H9 (cell line): ENCODE measurements around the gene IQCN. TPM values are rescaled to one million over a fixed set of nuclear protein-coding genes. Genes with fewer than 3 reads are reported as not detected.

Source experiments
- DNase-seq: peaks from one replicate; pipeline ENCODE4 v3.0.0-alpha.2; 2017
- H2AFZ ChIP-seq: one replicate; pipeline ENCODE4 v1.6.1; 2013; ENCODE audit warnings: mild to moderate bottlenecking, low read length, control low read depth, moderate library complexity
- H2AK5ac ChIP-seq: 2 replicates; pipeline ENCODE4 v1.6.1; 2013; ENCODE audit warnings: low read length, control low read depth, mixed read lengths; ENCODE audit not compliant: insufficient read length
- H2BK120ac ChIP-seq: one replicate; pipeline ENCODE4 v1.6.1; 2013; ENCODE audit warnings: low read depth, mild to moderate bottlenecking, low read length, control low read depth, inconsistent platforms; ENCODE audit not compliant: poor library complexity, severe bottlenecking
- H2BK12ac ChIP-seq: 2 replicates; pipeline ENCODE4 v1.6.1; 2013; ENCODE audit warnings: low read length, control low read depth, mixed read lengths, low read depth; ENCODE audit not compliant: insufficient read length
- H2BK15ac ChIP-seq: 2 replicates; pipeline ENCODE4 v1.6.1; 2013; ENCODE audit warnings: low read depth, low read length, control low read depth
- H2BK20ac ChIP-seq: one replicate; pipeline ENCODE4 v1.6.1; 2013; ENCODE audit warnings: low read depth, mild to moderate bottlenecking, low read length, control low read depth, inconsistent platforms; ENCODE audit not compliant: poor library complexity, severe bottlenecking
- H2BK5ac ChIP-seq: 2 replicates; pipeline ENCODE4 v1.6.1; 2013; ENCODE audit warnings: low read length, control low read depth, mixed read lengths; ENCODE audit not compliant: insufficient read length
- H3K14ac ChIP-seq: 2 replicates; pipeline ENCODE4 v1.6.1; 2013; ENCODE audit warnings: low read length, control low read depth; ENCODE audit not compliant: insufficient read depth
- H3K18ac ChIP-seq: 2 replicates; pipeline ENCODE4 v1.6.1; 2013; ENCODE audit warnings: low read depth, mild to moderate bottlenecking, mixed read lengths, low read length, control low read depth; ENCODE audit not compliant: insufficient read length
- H3K23ac ChIP-seq: 2 replicates; pipeline ENCODE4 v1.6.1; 2013; ENCODE audit warnings: low read length, control low read depth, mixed read lengths, low read depth; ENCODE audit not compliant: insufficient read length
- H3K23me2 ChIP-seq: 2 replicates; pipeline ENCODE4 v1.6.1; 2013; ENCODE audit warnings: low read depth, mild to moderate bottlenecking, mixed read lengths, low read length, control low read depth; ENCODE audit not compliant: insufficient read length, poor library complexity, severe bottlenecking
- H3K27ac ChIP-seq: 2 replicates; pipeline ENCODE4 v1.5.1; 2013; ENCODE audit warnings: low read length, control low read depth, mixed read lengths, low read depth; ENCODE audit not compliant: insufficient read length
- H3K27me3 ChIP-seq: 2 replicates; pipeline ENCODE4 v1.6.1; 2013; ENCODE audit warnings: low read length, control low read depth, inconsistent platforms; ENCODE audit not compliant: insufficient read depth
- H3K4ac ChIP-seq: 2 replicates; pipeline ENCODE4 v1.6.1; 2013; ENCODE audit warnings: low read depth, mild to moderate bottlenecking, control low read depth, inconsistent platforms, low read length, moderate library complexity
- H3K4me1 ChIP-seq: 2 replicates; pipeline ENCODE4 v1.6.1; 2013; ENCODE audit warnings: low read length, control low read depth, inconsistent platforms; ENCODE audit not compliant: insufficient read depth
- H3K4me2 ChIP-seq: 2 replicates; pipeline ENCODE4 v1.6.1; 2013; ENCODE audit warnings: low read length, control low read depth, mixed read lengths; ENCODE audit not compliant: insufficient read length, insufficient read depth
- H3K56ac ChIP-seq: 2 replicates; pipeline ENCODE4 v1.6.1; 2013; ENCODE audit warnings: low read depth, mild to moderate bottlenecking, mixed read lengths, low read length, control low read depth; ENCODE audit not compliant: insufficient read length
- H3K79me1 ChIP-seq: 2 replicates; pipeline ENCODE4 v1.6.1; 2013; ENCODE audit warnings: low read depth, mild to moderate bottlenecking, moderate library complexity, low read length, control low read depth, inconsistent platforms; ENCODE audit not compliant: insufficient read depth, poor library complexity, severe bottlenecking
- H3K79me2 ChIP-seq: 2 replicates; pipeline ENCODE4 v1.6.1; 2013; ENCODE audit warnings: low read length, control low read depth, inconsistent platforms; ENCODE audit not compliant: insufficient read depth
- H3K9ac ChIP-seq: 2 replicates; pipeline ENCODE4 v1.6.1; 2013; ENCODE audit warnings: low read length, control low read depth, mixed read lengths; ENCODE audit not compliant: insufficient read length; ENCODE audit errors: extremely low read depth
- H3K9me3 ChIP-seq: one replicate; pipeline ENCODE4 v1.6.1; 2013; ENCODE audit warnings: low read depth, low read length, inconsistent platforms; ENCODE audit not compliant: control insufficient read depth
- H3T11ph ChIP-seq: one replicate; pipeline ENCODE4 v1.6.1; 2013; ENCODE audit warnings: mild to moderate bottlenecking, low read length, control low read depth, inconsistent platforms
- H4K20me1 ChIP-seq: one replicate; pipeline ENCODE4 v1.6.1; 2013; ENCODE audit not compliant: control insufficient read depth, insufficient read length, insufficient read depth
- H4K5ac ChIP-seq: 2 replicates; pipeline ENCODE4 v1.6.1; 2013; ENCODE audit warnings: low read depth, mild to moderate bottlenecking, mixed read lengths, low read length, control low read depth; ENCODE audit not compliant: insufficient read length
- H4K8ac ChIP-seq: replicated peaks from 2 replicates; pipeline ENCODE4 v1.6.1; 2013; ENCODE audit warnings: low read length, control low read depth, mixed read lengths, low read depth; ENCODE audit not compliant: insufficient read length
- H4K91ac ChIP-seq: 2 replicates; pipeline ENCODE4 v1.6.1; 2013; ENCODE audit warnings: low read depth, mild to moderate bottlenecking, moderate library complexity, mixed read lengths, low read length, control low read depth; ENCODE audit not compliant: insufficient read length
- H3K27ac Mint-ChIP-seq, 3 experiments: 2 replicates in 2 of 3; 3 replicates in 1 of 3; pipeline ENCODE4 v1.8.0; 2020 to 2021; ENCODE audit warnings: mixed read lengths in 3 of 3, mild to moderate bottlenecking in 1 of 3, moderate library complexity in 1 of 3
- H3K27me3 Mint-ChIP-seq: 2 replicates; pipeline ENCODE4 v1.8.0; 2021; ENCODE audit warnings: low read depth, mild to moderate bottlenecking, moderate library complexity, mixed read lengths
- H3K36me3 Mint-ChIP-seq, 3 experiments: 2 replicates in 2 of 3; 3 replicates in 1 of 3; pipeline ENCODE4 v1.8.0; 2020 to 2021; ENCODE audit warnings: low read depth in 3 of 3, mixed read lengths in 3 of 3; ENCODE audit not compliant: insufficient read depth in 1 of 3
- H3K4me1 Mint-ChIP-seq, 2 experiments: 2 replicates each; pipeline ENCODE4 v1.8.0; 2020; ENCODE audit warnings: mixed read lengths in 2 of 2
- H3K4me3 Mint-ChIP-seq, 2 experiments: 2 replicates in 1 of 2; 3 replicates in 1 of 2; pipeline ENCODE4 v1.8.0; 2020 to 2021; ENCODE audit warnings: mild to moderate bottlenecking in 2 of 2, mixed read lengths in 2 of 2, moderate library complexity in 1 of 2
- H3K9me3 Mint-ChIP-seq, 2 experiments: 2 replicates in 1 of 2; 3 replicates in 1 of 2; pipeline ENCODE4 v1.8.0; 2020; ENCODE audit warnings: mild to moderate bottlenecking in 2 of 2, mixed read lengths in 2 of 2, moderate library complexity in 1 of 2
- CTCF ChIP-seq: fragments of 200-600 bp; sonication (generic); conservative IDR thresholded peaks from 3 replicates; pipeline ENCODE4 v1.8.0; 2021; ENCODE audit warnings: antibody characterized with exemption, mild to moderate bottlenecking
- WGBS: extraction: QIAGEN DNeasy Blood & Tissue Kit; methylation state at CpG from one replicate; pipeline ENCODE4 v1.1.7; 2013; ENCODE audit warnings: missing lambda C conversion rate, low lambda C conversion rate, mixed read lengths; ENCODE audit not compliant: insufficient read length; ENCODE audit errors: extremely low coverage; 5-methylcytosine and 5-hydroxymethylcytosine counted together
- total RNA-seq: library from RNA; stranded (reverse); gene quantifications from 2 replicates; pipeline ENCODE4 v1.2.1, GENCODE V29; 2021

The IQCN gene
- total RNA-seq, 1 experiment from 2014 or later: 0.39 TPM

DNA sequence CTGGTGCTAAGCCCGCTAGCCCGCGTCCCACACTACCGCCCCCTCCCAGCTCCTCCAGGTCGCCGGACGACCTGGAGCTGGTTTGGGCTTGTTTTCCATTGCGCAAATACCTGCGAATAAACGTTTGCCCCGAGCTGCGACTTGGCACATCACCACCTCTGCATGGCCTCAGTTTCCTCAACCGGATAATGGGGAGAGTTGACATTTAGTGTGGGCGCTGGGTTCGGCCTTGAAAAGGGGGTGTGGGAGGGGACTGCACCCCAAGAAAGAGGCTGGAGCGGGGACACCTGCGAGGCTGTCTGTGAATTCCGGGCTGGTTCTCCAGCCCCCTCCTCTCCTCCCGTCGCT, 18.2 kb upstream of the IQCN start:
- H3K56ac ChIP-seq: no peak overlapping the region
- Mint-ChIP-seq H3K27ac (peak overlapping the region; percentile 91 to 98 (median 96); a peak in 6 of 7 replicates), H3K9me3 (no peaks in the 10 kb centered on the region; a peak in 2 of 5 replicates), H3K4me1 (peaks cover 38 to 50% of the 10 kb centered on the region in 2 experiments), H3K36me3 (no peaks in the 10 kb centered on the region; a peak in 2 of 7 replicates), H3K27me3 (peaks cover 5% of the 10 kb centered on the region), H3K4me3 (peak overlapping the region; percentile 81 to 90)
- H3K14ac ChIP-seq: peak overlapping the region; percentile 54; the same call in 1 of the 2 replicates
- H3K27ac ChIP-seq: peak overlapping the region; percentile 31
- peak; percentile 71 for DNase-seq
- no peak overlapping the region for H3K23ac ChIP-seq
- peaks cover 5% of the 10 kb centered on the region; the same call in 1 of the 2 replicates for H3K4me1 ChIP-seq
- H3K9me3 ChIP-seq: no peaks in the 10 kb centered on the region
- no peak overlapping the region for H3K4ac ChIP-seq
- TF ChIP-seq CTCF: no peak
- no peak overlapping the region for H4K5ac ChIP-seq
- H3K18ac ChIP-seq: peak overlapping the region; percentile 73
- no peak overlapping the region for H2BK20ac ChIP-seq
- peak overlapping the region; percentile 39 for H3K9ac ChIP-seq
- H4K20me1 ChIP-seq: no peaks in the 10 kb centered on the region
- no peaks in the 10 kb centered on the region for H3K27me3 ChIP-seq
- no peak overlapping the region for H2BK15ac ChIP-seq
- H2AFZ ChIP-seq: no peak overlapping the region
- H2BK5ac ChIP-seq: peak overlapping the region; percentile 16
- H2BK120ac ChIP-seq: no peak overlapping the region
- peaks cover 13% of the 10 kb centered on the region for H3K23me2 ChIP-seq
- no peaks in the 10 kb centered on the region; the same call in 1 of the 2 replicates for H3K79me2 ChIP-seq
- no CpG with 5 or more reads among the region's 20 CpGs for WGBS
- H3K4me2 ChIP-seq: peak overlapping the region; percentile 76
- no peak overlapping the region for H4K91ac ChIP-seq
- no peak overlapping the region for H3T11ph ChIP-seq
- no peaks in the 10 kb centered on the region for H3K79me1 ChIP-seq
- no peak overlapping the region for H4K8ac ChIP-seq
- no peak overlapping the region for H2AK5ac ChIP-seq
- no peak overlapping the region for H2BK12ac ChIP-seq
